ENCODE results near the gene RINT1. TPM values are rescaled to one million over a fixed set of nuclear protein-coding genes. Genes with fewer than 3 reads are reported as not detected.
"Not testable (repeated sequence)": the region's sequence is repeated elsewhere in the genome, so short reads cannot be mapped to it uniquely, and the experiment has no call there.

RINT1 gene
- polyA plus RNA-seq, 1 of the 3 experiments (the other 2 are of a cell fraction): 13.1 TPM

DNA sequence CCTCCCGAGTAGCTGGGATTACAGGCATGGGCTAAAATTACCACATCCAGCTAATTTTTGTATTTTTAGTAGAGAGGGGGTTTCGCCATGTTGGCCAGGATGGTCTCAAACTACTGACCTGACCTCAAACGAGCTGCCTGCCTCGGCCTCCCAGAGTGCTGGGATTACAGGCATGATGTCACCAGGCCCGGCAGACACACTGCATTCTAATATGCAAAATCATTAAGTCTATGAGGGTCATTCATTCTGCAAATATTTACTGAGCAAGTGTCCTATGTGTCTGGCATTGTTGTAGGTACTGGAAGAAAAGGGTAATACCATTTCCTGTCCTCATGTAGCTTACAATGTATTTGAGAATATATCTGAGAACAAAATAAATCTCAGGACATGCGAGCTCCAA lies 12.6 kb upstream of the RINT1 start:
- no peaks in the 10 kb centered on the region for H3K27me3 ChIP-seq (ENCODE audit: insufficient read depth)
- no peak overlapping the region for H3K4me2 ChIP-seq
- peaks cover 0 to 13% of the 10 kb centered on the region in 2 experiments for H3K36me3 ChIP-seq (replicated peaks in 1 of 2; ENCODE audit: control insufficient read depth in 1 of 2, insufficient read depth in 2 of 2, low read length in 1 of 2)
- H3K4me1 ChIP-seq (ENCODE audit: control insufficient read depth in 1 of 2, insufficient read depth in 2 of 2, low read depth in 1 of 2, low read length in 1 of 2): peaks cover 3 to 6% of the 10 kb centered on the region in 2 experiments; a peak in 2 of 4 replicates
- no peak overlapping the region for H3K27ac ChIP-seq (ENCODE audit: low read depth in 2 of 2, low read length in 1 of 2)
- H4K20me1 ChIP-seq (ENCODE audit: insufficient read depth): 0 out of 2 replicates have a peak, but pooled peaks cover 3% of the 10 kb centered on the region
- no peak for DNase-seq
- no peaks in the 10 kb centered on the region for H3K9me2 ChIP-seq
- POLR2A ChIA-PET: no interaction called here
- H3K9me3 ChIP-seq: no peaks in the 10 kb centered on the region
- no peak overlapping the region for H3K4me3 ChIP-seq (ENCODE audit: low read depth in 2 of 2, low read length in 1 of 2)
- peaks cover 71% of the 10 kb centered on the region for H3K79me2 ChIP-seq (ENCODE audit: insufficient read depth)
- H2AFZ ChIP-seq (ENCODE audit: low read depth): no peak overlapping the region
- 93% methylated on average over 6 of the region's 6 CpGs for WGBS (ENCODE audit: low lambda C conversion rate)
- CTCF ChIA-PET: interaction anchor here (0.5 to 3.3 kb wide), 7 partner anchors 13 to 120 kb away, joined by 3 to 13 read pairs (median 3); partner anchors contain the start of gene RINT1
- no peak overlapping the region for H3K9ac ChIP-seq
- no peak for TF ChIP-seq EP300 (IDR thresholded peaks at IDR 0.05; ENCODE audit: borderline replicate concordance in 1 of 2, low read depth in 1 of 2, low read length in 1 of 2)
- no peak for TF ChIP-seq RXRA (IDR thresholded peaks at IDR 0.05; ENCODE audit: borderline replicate concordance, low read depth)
- no peak for TF ChIP-seq ELF1 (IDR thresholded peaks at IDR 0.05)
- no peak for TF ChIP-seq GATA2 (CRISPR knock-in tag; IDR thresholded peaks at IDR 0.05)
- no peak for TF ChIP-seq FOXM1 (IDR thresholded peaks at IDR 0.05; ENCODE audit: low read depth)
- TF ChIP-seq RFX5 (IDR thresholded peaks at IDR 0.05; ENCODE audit: low read length): no peak
- TF ChIP-seq, protein P1, sequence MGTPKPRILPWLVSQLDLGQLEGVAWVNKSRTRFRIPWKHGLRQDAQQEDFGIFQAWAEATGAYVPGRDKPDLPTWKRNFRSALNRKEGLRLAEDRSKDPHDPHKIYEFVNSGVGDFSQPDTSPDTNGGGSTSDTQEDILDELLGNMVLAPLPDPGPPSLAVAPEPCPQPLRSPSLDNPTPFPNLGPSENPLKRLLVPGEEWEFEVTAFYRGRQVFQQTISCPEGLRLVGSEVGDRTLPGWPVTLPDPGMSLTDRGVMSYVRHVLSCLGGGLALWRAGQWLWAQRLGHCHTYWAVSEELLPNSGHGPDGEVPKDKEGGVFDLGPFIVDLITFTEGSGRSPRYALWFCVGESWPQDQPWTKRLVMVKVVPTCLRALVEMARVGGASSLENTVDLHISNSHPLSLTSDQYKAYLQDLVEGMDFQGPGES (IDR thresholded peaks at IDR 0.05; ENCODE audit: low read depth, low read length): no peak
- no peak for TF ChIP-seq SMC3 (IDR thresholded peaks at IDR 0.05; ENCODE audit: low read depth, low read length)
- TF ChIP-seq NFIC (IDR thresholded peaks at IDR 0.05; ENCODE audit: borderline replicate concordance): no peak
- TF ChIP-seq, protein P2, sequence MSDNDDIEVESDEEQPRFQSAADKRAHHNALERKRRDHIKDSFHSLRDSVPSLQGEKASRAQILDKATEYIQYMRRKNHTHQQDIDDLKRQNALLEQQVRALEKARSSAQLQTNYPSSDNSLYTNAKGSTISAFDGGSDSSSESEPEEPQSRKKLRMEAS (IDR thresholded peaks at IDR 0.05; ENCODE audit: low read depth): no peak
- TF ChIP-seq TAF1 (IDR thresholded peaks at IDR 0.05; ENCODE audit: borderline replicate concordance, low read depth, low read length): no peak
- TF ChIP-seq YY1 (IDR thresholded peaks at IDR 0.05; ENCODE audit: low read depth): no peak
- no peak for TF ChIP-seq TCF12 (IDR thresholded peaks at IDR 0.05)
- no peak for TF ChIP-seq RCOR1 (IDR thresholded peaks at IDR 0.05; ENCODE audit: low read length)
- TF ChIP-seq CHD2 (IDR thresholded peaks at IDR 0.05; ENCODE audit: low read length, partially characterized antibody): no peak
- TF ChIP-seq MEF2A (IDR thresholded peaks at IDR 0.05; ENCODE audit: borderline replicate concordance, low read depth): no peak
- no peak for TF ChIP-seq TEAD4 (IDR thresholded peaks at IDR 0.05; ENCODE audit: borderline replicate concordance, insufficient read depth)
- peaks cover 28% of the 10 kb centered on the region for H3F3A ChIP-seq (replicated peaks; ENCODE audit: insufficient read depth)

DNA sequence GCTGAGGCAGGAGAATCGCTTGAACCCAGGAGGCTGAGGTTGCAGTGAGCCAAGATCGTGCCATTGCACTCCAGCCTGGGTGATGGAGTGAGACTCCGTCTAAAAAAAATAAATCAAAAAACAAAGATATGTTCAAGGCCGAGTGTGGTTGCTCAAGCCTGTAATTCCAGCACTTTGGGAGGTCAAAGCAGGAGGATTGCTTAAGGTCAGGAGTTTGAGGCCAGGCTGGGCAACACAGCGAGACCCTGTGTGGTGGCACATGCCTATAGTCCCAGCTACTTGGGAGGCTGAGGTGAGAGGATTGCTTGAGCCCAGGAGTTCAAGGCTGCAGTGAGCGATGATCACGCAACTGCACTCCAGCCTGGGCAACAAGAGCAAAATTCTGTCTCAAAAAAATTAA lies 11.4 kb upstream of the RINT1 start:
- H3K9ac ChIP-seq: peak overlapping the region; percentile 87; the same call in 1 of the 2 replicates
- peak overlapping the region; percentile 61 to 90; a peak in 3 of 4 replicates for H3K4me3 ChIP-seq (ENCODE audit: low read depth in 2 of 2, low read length in 1 of 2)
- peaks cover 59% of the 10 kb centered on the region for H3K79me2 ChIP-seq (ENCODE audit: insufficient read depth)
- H3K9me3 ChIP-seq; H3K27me3 ChIP-seq (ENCODE audit: insufficient read depth); H3K27ac ChIP-seq (ENCODE audit: low read depth in 2 of 2, low read length in 1 of 2); H2AFZ ChIP-seq (ENCODE audit: low read depth); H4K20me1 ChIP-seq (ENCODE audit: insufficient read depth); POLR2A ChIA-PET; DNase-seq; H3K4me1 ChIP-seq (ENCODE audit: control insufficient read depth in 1 of 2, insufficient read depth in 2 of 2, low read depth in 1 of 2, low read length in 1 of 2); H3K9me2 ChIP-seq: not testable (repeated sequence)
- H3K4me2 ChIP-seq: peak overlapping the region; percentile 92
- H3K36me3 ChIP-seq (replicated peaks in 1 of 2; ENCODE audit: control insufficient read depth in 1 of 2, insufficient read depth in 2 of 2, low read length in 1 of 2): peaks cover 0 to 13% of the 10 kb centered on the region in 2 experiments
- CTCF ChIA-PET: interaction anchor here (1.0 to 3.3 kb wide), 2 partner anchors 9 to 11 kb away, joined by 3 to 13 read pairs; partner anchors contain the start of gene RINT1
- whole genome bisulfite sequencing (ENCODE audit: low lambda C conversion rate): 98% methylated on average over 7 of the region's 7 CpGs
- peaks cover 17% of the 10 kb centered on the region for H3F3A ChIP-seq (replicated peaks; ENCODE audit: insufficient read depth)
